HG03064 (cell line): Measurements from ENCODE around the gene KLRF2.

Experiments used
- ATAC-seq: cut with Tn5 transposase; IDR thresholded peaks from one replicate; pipeline ENCODE4 v1.9.1; 2021; ENCODE audit warnings: low read depth; ENCODE audit not compliant: unreplicated experiment

Gene KLRF2

DNA sequence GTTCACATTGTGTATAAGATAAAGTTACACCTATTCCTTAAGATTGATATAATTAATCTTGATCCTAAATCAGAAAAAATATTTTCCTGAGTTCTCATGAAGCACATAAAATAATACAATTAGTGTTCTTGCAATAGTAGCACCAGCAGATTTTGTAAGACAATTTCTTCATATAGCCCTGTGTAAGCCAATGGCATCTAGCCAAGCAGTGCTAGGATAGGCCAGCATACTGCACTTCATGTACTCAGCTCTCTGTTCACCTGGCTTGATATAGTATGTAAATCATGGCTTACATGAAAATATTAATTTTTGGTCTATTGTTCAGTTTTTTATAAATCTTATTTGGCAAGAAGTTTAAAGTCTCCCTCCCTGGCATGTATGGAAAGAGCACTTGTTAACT is 1.9 kb downstream of the KLRF2 start:
- ATAC-seq = no peak

DNA sequence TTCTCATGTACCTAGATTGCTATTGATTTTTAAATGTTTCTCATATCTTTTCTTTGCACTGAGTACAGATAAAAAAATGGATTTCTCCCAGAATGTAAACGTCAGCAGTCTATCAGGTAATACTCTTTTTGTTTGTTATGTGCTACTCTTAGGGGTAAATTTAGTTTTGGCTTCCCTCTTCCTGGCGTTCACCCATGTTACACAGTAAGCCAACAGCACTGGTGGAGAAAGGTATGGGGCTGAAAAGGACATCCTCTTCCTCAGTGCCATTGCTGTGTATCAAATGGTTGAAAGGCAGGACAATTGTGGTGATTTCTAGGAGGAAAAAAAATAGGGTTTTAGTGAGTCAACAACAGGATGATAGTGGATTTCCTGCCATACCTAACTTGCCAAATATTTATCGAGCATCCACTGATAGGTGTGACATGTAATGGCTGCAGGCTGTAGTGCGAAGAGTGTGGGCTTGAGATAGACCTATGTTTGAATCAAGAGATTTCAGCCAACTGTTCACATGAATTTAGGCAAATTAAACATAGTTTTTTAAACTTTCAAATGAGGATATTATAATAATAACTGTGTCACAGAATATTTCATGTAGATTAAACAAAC is 7.5 kb downstream of the KLRF2 start:
- ATAC-seq = no peak

DNA sequence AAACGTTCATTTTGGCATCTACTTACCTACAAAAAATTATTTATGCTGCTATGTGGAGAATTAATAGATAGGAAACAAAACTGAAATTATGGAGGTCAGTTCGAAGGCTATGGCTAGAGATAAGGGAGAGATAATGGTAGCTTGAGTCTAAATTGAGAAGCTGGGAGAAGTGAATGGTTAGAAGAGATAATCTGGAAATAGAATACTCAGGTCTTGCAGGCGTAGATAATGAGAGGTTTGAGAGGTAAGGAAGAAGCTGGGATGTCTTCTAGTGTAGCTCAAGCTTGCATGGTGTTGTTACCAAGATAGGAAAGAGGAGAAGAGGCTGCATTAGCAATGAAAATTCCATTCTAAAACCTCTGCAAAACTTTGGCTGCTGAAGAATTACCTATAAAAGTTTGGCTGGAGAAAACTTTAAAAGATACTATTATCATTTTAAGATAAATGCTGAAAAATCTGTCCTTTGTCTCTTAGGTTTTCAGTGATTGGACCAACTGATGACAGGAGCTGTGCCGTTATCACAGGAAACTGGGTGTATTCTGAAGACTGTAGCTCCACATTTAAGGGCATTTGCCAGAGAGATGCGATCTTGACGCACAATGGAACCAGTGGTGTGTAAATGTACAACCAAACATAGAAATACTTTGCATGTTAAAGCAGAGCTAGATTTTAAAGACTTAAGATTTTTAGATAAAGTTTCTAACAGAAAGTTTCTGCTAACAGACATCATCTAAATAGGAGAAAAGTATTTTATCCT is 14.1 kb downstream of the KLRF2 start:
- ATAC-seq = no peak

DNA sequence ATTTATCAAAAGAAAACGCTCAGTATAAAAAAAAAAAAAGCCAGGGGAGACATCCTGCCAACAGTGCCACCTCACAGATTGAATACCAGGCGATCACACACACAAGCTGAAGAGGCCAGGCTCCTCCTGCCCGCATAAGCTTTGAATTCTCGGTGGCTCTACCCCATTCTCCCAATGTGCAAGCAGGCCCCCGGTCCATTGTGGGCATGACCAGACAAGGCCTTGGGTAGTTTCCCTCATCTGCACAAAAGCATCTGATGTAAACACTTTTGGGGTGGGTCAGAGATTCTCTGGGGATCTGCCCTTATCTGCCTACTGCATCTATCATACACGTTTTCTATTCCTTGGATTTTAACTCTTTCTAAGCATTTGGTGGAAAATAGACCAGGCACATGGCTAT is 16.2 kb downstream of the KLRF2 start:
- no peak for ATAC-seq

DNA sequence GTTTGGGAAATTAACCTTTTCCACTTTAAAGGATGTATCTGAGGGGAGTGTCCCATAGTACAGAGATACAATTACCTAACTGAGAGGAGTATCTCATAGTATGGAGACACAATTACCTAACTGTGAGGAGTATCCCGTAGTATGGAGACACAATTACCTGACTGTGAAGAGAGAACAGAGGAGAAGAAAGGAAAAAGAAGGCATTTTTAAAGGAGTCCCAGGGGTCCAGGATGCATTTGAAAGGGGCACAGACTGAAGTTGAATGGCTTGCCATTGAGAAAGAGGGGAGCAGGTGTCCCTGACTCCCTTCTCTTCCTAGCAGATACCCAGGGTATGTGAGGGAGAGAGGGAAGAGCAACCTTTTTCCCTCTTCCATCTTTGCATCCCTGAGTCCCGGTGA is 17.9 kb downstream of the KLRF2 start:
- ATAC-seq = no peak

DNA sequence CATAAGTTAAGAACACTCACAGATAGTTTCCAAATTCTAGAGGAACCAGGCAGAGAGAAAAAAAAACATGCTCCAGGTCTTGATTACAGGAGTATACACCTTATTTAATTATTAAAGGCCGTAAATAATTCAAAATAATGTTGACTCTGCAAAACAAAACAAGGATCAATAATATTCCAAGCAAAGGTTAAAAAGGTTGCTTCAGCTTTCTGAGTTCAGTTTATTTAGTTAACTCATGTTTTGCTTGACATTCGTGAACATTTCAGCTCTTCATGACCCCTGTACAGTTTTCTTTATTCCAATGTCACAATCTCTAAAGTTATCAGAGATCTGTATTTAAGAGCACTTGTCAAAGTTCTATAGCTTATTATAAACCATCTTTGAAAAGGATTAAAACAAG is 19.6 kb downstream of the KLRF2 start:
- no peak for ATAC-seq

DNA sequence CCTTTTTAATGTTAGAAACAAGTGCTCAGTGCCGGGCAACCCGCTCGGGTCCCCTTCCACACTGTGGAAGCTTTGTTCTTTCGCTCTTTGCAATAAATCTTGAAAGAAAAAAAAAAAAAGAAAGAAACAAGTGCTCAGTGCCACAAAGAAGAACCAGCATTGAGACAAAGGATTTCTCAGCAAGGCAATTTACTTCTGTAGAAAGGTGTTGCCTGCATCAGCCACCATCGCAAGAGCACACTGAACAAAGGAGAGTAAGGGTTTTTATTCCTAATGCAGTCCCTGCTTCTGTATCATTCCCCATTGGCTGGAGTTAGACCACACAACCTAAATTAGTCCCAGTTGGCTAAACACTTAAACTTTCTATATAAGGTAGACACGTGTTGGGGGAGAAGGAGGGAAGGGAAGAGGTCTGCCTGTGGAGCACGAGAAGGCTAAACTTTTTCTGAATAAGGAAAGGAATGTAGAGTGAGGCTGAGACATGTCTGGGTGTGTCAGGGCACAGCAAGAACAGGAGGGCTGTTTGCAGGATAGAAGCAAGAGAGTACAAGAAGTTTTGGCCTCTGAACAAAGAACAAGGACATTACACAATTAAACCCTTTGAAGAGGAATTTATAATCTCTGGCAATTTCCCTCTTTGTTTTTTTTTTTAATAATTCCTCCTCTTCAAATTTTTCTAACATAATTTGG is 21.4 kb downstream of the KLRF2 start:
- no peak for ATAC-seq

DNA sequence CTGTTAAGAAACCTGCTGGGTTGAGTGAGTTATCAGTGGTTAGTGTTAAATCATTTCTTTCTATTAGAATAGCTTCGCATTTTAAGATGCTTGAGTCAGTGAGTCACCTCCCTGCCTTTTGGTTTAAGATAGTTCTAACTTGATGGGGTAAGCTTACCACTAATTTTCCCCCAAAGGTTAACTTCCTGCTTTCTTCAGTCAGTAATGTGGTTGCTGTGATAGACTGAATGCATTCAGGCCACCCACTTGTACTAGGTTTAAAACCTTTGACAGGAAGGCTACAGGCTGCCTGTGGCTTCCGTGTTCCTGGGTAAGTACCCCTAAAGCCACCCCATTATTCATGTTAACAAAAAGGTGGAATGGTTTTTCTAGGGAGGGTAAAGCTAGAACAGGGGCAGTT is 25.6 kb downstream of the KLRF2 start:
- ATAC-seq = no peak

DNA sequence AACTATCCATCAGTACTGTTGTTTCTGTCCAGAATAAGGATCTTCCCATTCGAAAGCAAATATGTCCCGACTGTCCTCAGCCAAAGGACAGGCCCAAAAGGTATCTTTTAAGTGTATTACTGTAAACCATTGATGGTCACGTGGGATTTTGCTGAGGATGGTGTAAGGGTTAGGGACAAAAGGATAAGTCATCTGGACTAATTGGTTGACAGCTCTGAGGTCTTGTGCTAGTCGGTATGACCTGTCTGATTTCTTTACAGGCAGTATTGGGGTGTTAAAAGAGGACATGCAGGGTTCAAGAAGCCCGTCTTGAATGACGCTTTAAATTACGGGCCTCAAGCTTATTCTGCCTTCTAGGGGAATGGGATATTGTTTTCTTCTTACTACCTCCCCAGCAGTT is 26.5 kb downstream of the KLRF2 start:
- ATAC-seq = no peak

DNA sequence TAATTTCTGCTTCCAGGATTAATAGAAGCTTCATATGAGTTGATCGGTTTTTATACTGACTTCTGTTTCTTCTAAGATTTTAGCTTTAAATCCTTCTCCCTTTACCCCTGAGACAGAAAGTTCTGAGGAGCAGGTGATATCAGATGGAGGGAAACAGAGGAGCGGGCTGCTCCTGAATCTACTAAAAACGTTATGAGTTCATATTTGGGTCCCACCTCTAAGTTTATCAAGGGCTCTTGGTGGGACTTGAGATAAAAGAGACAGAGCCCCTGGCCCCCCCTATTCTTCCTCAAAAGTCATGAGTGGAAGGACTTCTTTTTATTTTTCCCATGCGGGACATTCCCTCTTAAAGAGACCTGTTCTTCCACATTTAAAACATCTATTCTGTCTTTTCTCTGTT is 27.1 kb downstream of the KLRF2 start:
- ATAC-seq = no peak

DNA sequence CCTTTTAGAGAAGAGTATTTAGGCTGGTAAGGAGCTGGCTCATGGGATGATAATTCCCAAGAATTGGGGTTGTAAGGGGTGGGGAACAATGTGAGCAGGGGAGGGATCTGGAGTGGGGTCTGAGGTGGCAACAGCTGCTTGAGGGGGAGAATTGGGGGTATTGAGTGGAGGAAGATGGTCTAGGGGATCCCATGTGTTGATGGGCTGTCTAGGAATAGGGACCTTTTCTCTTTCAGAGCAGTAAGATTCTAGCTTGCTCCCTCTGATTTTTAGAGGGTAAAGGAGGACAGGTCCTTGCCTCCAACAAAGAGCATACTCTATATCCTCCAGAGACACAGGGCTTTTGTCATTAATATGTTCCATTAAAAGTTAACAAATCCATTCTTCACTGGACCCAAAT is 28.4 kb downstream of the KLRF2 start:
- no peak for ATAC-seq

DNA sequence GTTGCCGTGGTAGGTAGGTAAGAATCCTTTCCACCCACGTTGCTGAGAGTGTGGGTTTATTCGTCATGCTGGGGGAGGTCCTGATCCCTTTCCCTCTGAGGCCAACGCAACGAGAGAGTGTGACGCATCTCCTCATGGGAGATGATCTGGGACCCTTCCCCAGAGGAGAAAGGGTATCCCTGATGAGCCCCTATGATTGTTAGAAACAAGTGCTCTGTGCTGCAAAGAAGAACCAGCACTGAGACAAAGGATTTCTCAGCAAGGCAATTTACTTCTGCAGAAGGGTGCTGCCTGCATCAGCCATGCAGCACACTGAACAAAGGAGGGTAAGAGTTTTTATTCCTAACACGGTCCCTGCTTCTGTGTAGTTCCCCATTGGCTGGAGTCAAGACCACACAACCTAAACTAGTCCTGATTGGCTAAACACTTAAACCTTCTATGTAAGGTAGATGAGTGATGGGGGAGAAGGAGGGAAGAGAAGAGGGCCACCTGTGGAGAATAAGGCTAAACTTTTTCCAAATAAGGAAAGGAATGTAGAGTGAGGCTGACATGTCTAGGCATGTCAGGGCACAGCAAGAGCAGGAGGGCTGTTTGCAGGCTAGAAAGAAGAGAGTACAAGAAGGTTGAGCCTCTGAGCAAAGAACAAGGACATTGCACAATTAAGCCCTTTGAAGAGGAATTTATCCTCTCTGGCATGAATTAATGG is 29.6 kb downstream of the KLRF2 start:
- no peak for ATAC-seq

DNA sequence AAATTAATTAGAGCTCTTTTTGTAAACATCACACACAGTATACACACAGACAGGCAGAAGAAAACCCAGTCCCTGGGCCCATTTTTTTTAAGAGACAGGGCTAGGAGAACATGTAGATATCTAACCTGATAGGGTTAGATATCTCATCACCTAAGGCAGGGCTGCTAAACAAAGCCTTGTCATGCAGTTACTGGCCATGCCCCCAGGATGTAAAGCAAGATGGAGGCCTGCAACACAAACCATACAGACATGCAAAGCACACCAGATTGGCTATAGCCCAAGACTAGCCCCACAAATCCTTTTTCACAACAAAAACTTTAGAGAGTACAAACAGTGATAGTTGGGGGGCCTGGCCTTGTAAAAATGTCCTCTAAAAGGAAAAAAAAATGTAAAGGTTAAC is 30.4 kb downstream of the KLRF2 start:
- no peak for ATAC-seq

DNA sequence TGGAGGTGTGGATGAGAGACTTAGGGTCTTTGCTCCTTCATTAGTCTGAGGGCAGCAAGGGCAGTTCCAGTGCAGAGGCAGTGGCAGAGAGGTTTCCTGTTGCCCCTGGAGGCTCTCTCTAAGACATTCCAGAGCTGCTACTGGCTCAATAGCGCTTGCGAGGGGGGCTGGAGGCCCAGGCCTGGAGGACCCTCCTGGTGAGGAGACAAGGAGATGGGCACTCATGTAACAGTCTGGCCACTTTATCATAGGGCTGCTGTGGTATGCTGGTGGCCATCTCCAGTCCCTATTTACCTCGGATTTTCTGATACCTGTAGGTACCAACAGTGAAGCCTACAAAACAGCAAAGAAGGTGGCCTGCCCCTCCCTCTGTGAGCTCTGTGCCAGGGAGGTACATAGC is 38.2 kb downstream of the KLRF2 start:
- ATAC-seq = no peak

DNA sequence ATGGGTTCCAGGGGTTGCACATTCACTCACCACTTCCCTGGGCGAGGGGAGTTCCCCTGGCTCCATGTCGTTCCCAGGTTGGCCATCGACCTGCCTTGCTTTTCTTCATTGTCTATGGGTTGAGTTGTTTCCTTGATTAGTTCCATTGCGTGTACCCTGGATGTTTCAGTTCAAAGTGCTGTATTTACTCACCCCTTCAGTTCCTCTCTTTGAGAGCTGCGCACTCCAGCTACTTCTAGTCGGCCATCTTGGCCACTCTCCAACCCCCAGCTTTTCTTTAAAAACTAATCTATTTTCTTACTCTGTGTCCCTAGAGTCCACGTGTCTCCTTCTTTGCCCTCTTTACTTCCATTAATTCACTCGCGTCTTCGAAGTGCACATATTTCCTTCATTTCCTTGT is 39.2 kb downstream of the KLRF2 start:
- no peak for ATAC-seq

DNA sequence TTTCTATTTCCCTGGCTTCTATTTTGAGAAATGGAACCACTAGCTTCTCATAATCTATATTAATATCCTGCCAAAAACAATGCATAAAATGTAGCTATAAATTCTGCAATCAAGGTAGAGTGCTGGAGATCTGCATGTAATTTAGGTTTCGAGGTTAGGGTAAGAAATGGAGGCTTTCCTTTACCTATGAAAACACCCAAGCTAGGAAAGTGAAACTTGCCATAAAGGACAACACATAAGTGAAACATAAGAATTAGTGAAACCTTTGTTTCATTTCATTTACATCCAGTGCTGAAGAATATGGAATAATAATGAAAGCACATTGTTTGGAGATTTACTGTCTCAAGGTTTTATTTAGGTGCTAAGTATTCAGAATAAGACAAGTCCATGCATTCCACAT is 41.1 kb downstream of the KLRF2 start:
- ATAC-seq = no peak

DNA sequence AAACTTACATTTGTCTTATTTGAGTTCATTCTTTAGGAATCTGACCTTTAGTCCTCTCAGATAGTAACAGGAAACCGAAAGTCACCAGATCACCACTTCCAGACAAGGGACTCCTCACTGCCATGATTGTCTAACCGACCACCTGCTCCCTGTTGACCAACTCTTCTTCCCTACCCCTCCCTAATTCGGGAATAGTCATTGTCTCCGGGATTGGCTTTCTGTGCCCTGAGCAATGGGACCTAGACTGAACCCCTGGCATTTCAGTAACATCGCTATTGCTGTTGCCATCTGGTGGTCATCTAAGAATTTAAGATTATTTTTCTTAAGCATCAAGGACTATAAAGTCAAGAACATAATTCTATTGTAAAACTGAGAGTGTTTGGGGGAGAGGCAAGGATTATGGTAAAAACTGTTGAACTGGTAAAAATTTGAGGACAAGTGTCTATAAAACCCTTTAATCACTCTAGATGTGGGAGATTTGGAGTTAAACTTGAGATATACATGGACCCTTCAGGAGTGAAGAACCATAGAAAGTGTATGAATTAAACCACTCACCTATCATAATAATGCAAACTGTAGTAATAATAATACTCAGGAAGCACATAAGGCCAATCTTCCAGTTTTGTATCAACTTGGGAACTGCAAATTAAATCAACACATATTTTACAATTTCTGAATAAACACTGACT is 44.6 kb downstream of the KLRF2 start:
- no peak for ATAC-seq

DNA sequence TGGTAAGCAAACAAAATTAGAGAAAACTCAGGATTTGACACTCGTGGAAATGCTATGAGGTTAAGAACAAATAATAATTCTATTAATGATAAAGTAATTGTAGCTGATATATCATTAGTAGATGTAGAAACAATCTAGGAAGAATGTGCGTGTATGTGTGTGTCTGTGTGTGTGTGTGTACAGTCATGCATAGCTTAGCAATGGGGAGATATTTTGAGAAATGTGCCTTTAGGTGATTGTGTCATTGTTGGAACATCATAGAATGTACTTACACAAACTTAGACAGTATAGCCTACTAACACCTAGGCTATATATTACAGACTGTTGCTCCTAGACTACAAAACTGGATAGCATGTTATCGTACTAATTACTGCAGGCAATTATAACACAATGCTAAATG is 45.6 kb downstream of the KLRF2 start:
- no peak for ATAC-seq

DNA sequence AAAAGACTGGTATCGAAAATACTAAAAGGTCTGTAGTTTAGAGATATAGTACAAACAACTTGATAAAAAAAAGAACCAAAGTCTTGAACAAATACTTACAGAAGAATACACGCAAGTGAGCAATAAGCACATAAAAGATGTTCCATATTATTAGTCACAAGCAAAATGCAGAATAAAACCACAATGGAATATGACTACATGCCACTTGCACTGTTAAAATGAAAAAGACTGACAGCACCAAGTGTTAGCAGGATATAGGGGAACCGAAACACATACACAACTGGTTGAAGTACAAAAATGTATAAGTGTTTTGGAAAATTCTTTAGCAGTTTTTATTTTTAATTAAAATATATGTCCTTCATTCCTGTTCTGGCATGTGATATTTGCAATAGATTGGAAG is 47.3 kb downstream of the KLRF2 start:
- no peak for ATAC-seq

DNA sequence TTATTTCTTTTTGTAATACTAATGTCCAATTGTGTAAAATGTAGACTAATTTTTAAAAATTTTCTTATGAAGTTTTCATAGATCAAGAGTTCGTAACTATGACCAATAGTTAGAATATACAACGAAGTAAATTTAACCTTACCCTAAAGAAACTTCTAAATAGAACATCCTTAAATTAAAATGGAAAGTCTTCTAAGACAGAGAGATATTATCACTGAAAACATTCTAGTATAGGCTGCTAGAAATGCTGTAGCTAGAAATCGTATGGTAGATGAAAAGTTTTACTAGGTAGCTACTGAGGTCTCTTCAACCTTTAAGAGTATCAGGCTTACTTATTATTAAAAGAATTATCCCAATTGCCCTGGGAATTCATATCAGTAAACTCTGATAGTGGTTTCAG is 50.0 kb downstream of the KLRF2 start:
- no peak for ATAC-seq

DNA sequence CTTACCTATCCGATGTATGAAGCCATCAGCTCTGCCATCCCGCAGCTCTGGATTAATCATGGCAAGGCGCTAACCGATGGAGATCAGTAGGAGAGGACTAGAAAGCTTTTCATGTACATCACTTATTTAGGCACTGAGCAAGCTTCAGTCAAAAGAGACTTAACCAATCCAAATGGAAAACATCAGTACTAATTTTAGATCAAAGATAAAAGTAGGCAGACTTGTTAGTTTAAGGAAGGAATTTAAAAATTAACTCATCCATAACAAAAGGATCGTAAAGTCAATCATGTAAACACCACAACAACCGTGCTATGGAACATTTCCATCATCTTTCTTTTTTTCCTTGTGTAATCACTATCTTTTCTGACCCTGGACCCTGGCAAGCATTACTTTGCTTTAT is 51.0 kb downstream of the KLRF2 start, which contains the start of gene CLEC2A:
TSS of gene CLEC2A (minus strand) at position 101 of the 400 bp plus-strand sequence. CDS start at position 60, 41 bp downstream.
- no peak for ATAC-seq
